Measurements from ENCODE around the gene LIPE. TPM values are rescaled to one million over a fixed set of nuclear protein-coding genes. Genes with fewer than 3 reads are reported as not detected.

LIPE gene
- total RNA-seq, 4 donors from 2014 or later = 4.0 to 10.0 (median 7.4) TPM

DNA sequence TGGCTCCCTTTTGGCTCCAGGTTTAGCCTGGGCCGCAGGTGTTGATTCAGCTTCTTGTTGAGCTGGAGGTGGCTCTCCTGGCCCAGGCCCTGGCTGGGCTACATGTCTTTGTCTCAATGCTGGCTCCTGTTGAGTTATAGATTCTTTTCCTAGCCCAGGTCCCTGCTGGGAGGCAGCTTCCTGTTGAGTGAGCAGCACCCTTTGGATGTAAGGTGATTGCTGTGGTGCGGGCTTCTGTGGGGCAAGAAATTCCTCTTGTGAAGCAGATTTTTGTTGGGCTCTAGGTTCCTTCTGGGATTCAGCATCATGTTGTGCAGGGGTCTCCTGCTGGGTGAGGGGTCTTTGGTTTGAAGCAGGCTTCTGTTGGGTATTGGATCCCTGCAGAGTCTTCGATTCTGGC lies 545 bp downstream of the LIPE start:
- H3K36me3 ChIP-seq = no peaks in the 10 kb centered on the region
- H3K27ac ChIP-seq = no peak overlapping the region
- intact Hi-C loops (cut with DNase I) = no loop called here
- no peak overlapping the region for H3K4me3 ChIP-seq (replicated peaks in 1 of 3)
- WGBS, 2 donors = 95 to 96% methylated on average over 2 to 3 of the region's 3 CpGs
- H3K27me3 ChIP-seq = no peaks in the 10 kb centered on the region
- DNase-seq = no peak
- TF ChIP-seq POLR2A (IDR thresholded peaks at IDR 0.05) = no peak
- TF ChIP-seq, protein P1, sequence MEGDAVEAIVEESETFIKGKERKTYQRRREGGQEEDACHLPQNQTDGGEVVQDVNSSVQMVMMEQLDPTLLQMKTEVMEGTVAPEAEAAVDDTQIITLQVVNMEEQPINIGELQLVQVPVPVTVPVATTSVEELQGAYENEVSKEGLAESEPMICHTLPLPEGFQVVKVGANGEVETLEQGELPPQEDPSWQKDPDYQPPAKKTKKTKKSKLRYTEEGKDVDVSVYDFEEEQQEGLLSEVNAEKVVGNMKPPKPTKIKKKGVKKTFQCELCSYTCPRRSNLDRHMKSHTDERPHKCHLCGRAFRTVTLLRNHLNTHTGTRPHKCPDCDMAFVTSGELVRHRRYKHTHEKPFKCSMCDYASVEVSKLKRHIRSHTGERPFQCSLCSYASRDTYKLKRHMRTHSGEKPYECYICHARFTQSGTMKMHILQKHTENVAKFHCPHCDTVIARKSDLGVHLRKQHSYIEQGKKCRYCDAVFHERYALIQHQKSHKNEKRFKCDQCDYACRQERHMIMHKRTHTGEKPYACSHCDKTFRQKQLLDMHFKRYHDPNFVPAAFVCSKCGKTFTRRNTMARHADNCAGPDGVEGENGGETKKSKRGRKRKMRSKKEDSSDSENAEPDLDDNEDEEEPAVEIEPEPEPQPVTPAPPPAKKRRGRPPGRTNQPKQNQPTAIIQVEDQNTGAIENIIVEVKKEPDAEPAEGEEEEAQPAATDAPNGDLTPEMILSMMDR (IDR thresholded peaks at IDR 0.05) = no peak
- H3K9me3 ChIP-seq = no peaks in the 10 kb centered on the region
- peaks cover 8 to 13% of the 10 kb centered on the region in 2 donors for H3K4me1 ChIP-seq

DNA sequence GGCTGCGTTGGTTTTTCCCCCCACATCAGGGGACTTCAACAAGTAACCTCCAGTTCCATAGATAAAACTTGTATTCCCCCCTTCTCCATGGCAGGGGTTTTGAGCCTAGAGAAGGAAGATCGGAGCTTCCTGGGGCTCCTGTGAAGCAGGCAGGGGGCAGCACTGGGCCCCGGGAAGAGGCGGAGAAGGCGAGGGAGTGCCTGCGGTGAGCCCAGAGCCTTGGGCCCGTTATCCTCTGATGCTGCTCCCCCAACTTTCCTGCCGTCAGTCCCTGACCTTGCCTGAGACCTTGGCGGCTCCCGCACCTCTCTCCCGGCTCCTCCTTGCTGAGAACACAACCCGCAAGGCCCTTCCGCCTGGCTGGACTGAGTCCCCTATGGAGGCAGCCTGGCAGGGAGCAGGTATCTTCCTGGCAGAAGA lies 2.5 kb downstream of the LIPE start:
- no peaks in the 10 kb centered on the region for H3K27me3 ChIP-seq
- H3K4me3 ChIP-seq (replicated peaks in 1 of 3) = no peak overlapping the region
- H3K9me3 ChIP-seq = no peaks in the 10 kb centered on the region
- DNase-seq = no peak
- H3K4me1 ChIP-seq = peaks cover 8 to 13% of the 10 kb centered on the region in 2 donors
- WGBS, 2 donors = 55 to 64% methylated on average over 12 to 13 of the region's 13 CpGs
- H3K27ac ChIP-seq = no peak overlapping the region
- no peak for TF ChIP-seq POLR2A (IDR thresholded peaks at IDR 0.05)
- TF ChIP-seq, protein P1 (IDR thresholded peaks at IDR 0.05) = no peak
- intact Hi-C loops (cut with DNase I) = no loop called here
- H3K36me3 ChIP-seq = no peaks in the 10 kb centered on the region

DNA sequence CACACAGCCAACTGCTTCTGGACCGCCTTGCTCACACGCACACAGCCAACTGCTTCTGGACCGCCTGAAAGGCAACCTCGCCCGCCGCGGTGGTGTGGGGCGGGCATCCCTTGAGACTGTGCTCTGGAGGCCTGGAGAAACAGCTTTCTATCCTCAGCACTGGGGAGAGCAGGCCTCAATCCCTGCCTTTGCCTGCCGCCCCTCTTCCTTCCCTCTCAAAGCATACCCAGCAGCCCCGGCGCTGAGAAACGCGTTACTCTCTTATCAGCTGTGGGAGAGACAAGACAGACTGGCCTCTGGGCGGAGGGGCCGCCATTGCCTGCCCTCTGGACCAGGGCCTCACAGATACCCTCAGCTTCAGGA lies 2.9 kb downstream of the LIPE start:
- no peaks in the 10 kb centered on the region for H3K9me3 ChIP-seq
- no peaks in the 10 kb centered on the region for H3K27me3 ChIP-seq
- H3K36me3 ChIP-seq = no peaks in the 10 kb centered on the region
- WGBS, 2 donors = 54 to 76% methylated on average over 10 to 11 of the region's 15 CpGs
- no peak for DNase-seq
- H3K27ac ChIP-seq = peak overlapping the region in 1 of 3 donors; percentile 69
- H3K4me1 ChIP-seq = peaks cover 8 to 13% of the 10 kb centered on the region in 2 donors
- H3K4me3 ChIP-seq (replicated peaks in 1 of 3) = peak overlapping the region in 1 of 3 donors; percentile 43
- TF ChIP-seq POLR2A (IDR thresholded peaks at IDR 0.05) = no peak
- TF ChIP-seq, protein P1 (IDR thresholded peaks at IDR 0.05) = no peak
- intact Hi-C loops (cut with DNase I) = no loop called here

DNA sequence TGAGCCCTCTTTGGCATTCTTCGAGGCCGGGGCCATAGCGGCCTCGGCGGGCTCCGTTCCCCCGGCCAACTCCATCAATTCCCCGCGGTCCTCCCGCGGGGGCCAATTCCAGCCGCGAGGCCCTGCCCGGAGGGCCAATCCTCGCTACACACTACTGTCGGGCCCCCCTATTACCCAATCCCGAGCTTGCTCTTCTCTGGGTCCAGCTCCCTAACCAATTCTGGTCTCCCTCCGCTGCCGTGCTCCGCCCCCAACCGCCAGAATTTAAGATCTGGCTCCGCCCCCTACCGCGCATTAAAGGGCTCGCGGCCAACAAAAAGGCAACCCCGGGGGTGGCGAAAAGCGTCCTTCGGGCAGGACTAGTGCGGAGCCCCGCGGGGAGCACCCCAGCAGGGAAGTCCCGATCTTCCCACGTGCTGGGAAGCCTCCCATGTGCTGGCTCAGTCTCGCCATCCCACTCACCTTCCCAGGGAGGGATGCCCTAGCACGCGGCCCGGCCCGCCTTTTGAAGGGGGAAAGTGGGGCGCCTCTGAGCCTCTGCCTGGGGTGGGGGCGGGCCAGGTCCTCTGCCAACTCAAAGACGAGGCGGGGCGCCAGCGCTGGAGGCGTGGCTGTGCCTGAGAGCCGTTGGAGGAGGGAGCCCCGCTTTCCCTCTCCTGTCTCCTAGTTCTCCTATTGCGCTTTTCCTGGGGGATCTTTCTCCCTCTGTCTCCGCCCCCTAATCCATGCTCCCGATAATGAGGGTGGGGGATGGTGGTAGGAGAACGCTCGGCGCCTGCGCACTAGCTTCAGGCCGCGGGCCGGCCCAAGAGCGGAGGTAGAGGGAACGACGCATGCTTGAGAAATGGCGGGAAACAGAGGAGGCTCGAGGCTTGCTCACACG lies 3.5 kb downstream of the LIPE start:
- Histone ChIP-seq H3K36me3 (no peaks in the 10 kb centered on the region), H3K27me3 (no peaks in the 10 kb centered on the region), H3K27ac (peak overlapping the region in 2 of 3 donors; percentile 57 to 69), H3K9me3 (no peaks in the 10 kb centered on the region), H3K4me1 (peaks cover 8 to 13% of the 10 kb centered on the region in 2 donors), H3K4me3 (replicated peaks in 1 of 3) (peak overlapping the region; percentile 13 to 43 (median 41))
- DNase-seq = peak; percentile 71 to 74
- intact Hi-C loops (cut with DNase I) = no loop called here
- 3% methylated on average over 38 to 53 of the region's 65 CpGs for WGBS, 2 donors
- peak in 1 of 2 donors; percentile 45 for TF ChIP-seq POLR2A (IDR thresholded peaks at IDR 0.05)
- TF ChIP-seq, protein P1 (IDR thresholded peaks at IDR 0.05) = no peak

DNA sequence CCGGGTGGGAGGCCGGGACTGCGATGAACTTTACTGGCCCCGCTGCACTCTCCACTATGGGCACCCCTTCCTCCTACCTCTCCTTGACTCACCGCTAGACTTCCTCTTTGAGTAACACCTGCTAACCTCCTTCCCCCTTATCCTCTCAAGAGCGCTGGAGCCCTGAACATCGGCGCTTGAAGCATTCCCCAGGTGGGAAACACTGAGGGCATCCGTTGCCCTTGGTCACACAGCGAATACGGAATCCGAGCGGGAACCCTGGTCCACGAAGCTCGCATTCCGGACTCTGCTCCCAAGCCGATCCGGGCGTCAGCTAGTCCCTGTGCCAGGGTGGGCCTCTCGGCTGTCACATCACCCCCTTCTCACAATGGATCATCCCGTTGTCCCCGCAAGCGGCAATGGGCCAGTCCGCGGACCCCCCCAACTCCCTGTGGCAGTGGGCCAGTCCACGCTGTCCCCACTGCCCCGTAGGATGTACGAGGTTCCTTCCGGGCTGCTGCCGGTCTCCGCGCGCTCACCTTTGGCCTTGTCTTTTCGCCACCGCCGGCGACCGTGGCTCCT lies 4.2 kb downstream of the LIPE start:
- intact Hi-C loops (cut with DNase I) = no loop called here
- TF ChIP-seq, protein P1 (IDR thresholded peaks at IDR 0.05) = no peak
- no peak for TF ChIP-seq POLR2A (IDR thresholded peaks at IDR 0.05)
- Histone ChIP-seq H3K27ac (peak overlapping the region in 2 of 3 donors; percentile 57 to 69), H3K4me1 (peaks cover 8 to 13% of the 10 kb centered on the region in 2 donors), H3K9me3 (no peaks in the 10 kb centered on the region), H3K4me3 (replicated peaks in 1 of 3) (peak overlapping the region; percentile 13 to 43 (median 41)), H3K27me3 (no peaks in the 10 kb centered on the region), H3K36me3 (no peaks in the 10 kb centered on the region)
- no peak for DNase-seq
- 5 to 9% methylated on average over 18 to 24 of the region's 38 CpGs for WGBS, 2 donors

Measured in thyroid gland (tissue), 4 donors.